Left lung (tissue), 10 donors: ENCODE results near the gene NIFK. TPM values are rescaled to one million over a fixed set of nuclear protein-coding genes. Genes with fewer than 3 reads are reported as not detected.
"Not testable (repeated sequence)": the region's sequence is repeated elsewhere in the genome, so short reads cannot be mapped to it uniquely, and the experiment has no call there.

Experiments used
- ATAC-seq: fragments of 200-7000 bp; cut with Tn5 transposase; one replicate; pipeline ENCODE4 v1.9.1; 2020; ENCODE audit warnings: moderate library complexity
- DNase-seq, 4 donors: peaks; one replicate each; pipeline ENCODE4 v3.0.0-alpha.2; 2013 to 2020
- H3K27ac ChIP-seq, 2 donors: fragments of 200-600 bp; sonication (generic) in 1 of 2; one replicate each; pipeline versions ENCODE4 v1.5.0 to v1.8.0; 2020 to 2021
- H3K27me3 ChIP-seq, 2 donors: fragments of 200-600 bp; sonication (generic) in 1 of 2; one replicate each; pipeline versions ENCODE4 v1.5.0 to v1.8.0; 2020 to 2021
- H3K36me3 ChIP-seq, 2 donors: fragments of 200-600 bp; sonication (generic) in 1 of 2; one replicate each; pipeline versions ENCODE4 v1.5.0 to v1.8.0; 2020 to 2021
- H3K4me1 ChIP-seq, 2 donors: fragments of 200-600 bp; one replicate each; pipeline ENCODE4 v1.8.0; 2021
- H3K4me3 ChIP-seq, 2 donors: fragments of 200-600 bp; sonication (generic) in 1 of 2; one replicate each; pipeline versions ENCODE4 v1.5.0 to v1.8.0; 2020 to 2021; ENCODE audit warnings: mild to moderate bottlenecking in 1 of 2
- H3K9me3 ChIP-seq, 2 donors: fragments of 200-600 bp; sonication (generic) in 1 of 2; one replicate each; pipeline versions ENCODE4 v1.5.0 to v1.8.0; 2020 to 2021
- intact Hi-C, 2 donors: fragments of 100-400 bp; cut with DNase I; formaldehyde crosslinking; loops; one replicate each; pipeline versions ENCODE4 v1.11.2 to v1.14.2; 2022
- polyA plus RNA-seq, 6 donors: library from polyadenylated mRNA; unstranded; fragments of 120-200 nt; gene quantifications; one replicate each; pipeline ENCODE4 v1.2.1, GENCODE V29; 2013; ENCODE audit not compliant: insufficient read length in 6 of 6
- total RNA-seq, 2 donors: library from RNA; stranded (reverse); fragmentation: NEBNext Ultra II Directional; extraction: Animal tissue kit (Norgen Biotek cat#: 25700); gene quantifications; one replicate each; pipeline ENCODE4 v1.2.1, GENCODE V29; 2021
- TF ChIP-seq, protein P1 (sequence below), 2 donors: fragments of 200-600 bp; sonication (generic) in 1 of 2; IDR thresholded peaks; one replicate each; pipeline versions ENCODE4 v1.5.0 to v1.8.0; 2021; ENCODE audit warnings: antibody characterized with exemption in 2 of 2
- donor health status: DM: no; HTN: yes; CAD: no.
- donor health status: DM: no; HTN: no; CAD: no.

NIFK gene
- total and polyA plus RNA-seq, 8 donors = 34.6 to 71.3 (median 60.4) TPM

DNA sequence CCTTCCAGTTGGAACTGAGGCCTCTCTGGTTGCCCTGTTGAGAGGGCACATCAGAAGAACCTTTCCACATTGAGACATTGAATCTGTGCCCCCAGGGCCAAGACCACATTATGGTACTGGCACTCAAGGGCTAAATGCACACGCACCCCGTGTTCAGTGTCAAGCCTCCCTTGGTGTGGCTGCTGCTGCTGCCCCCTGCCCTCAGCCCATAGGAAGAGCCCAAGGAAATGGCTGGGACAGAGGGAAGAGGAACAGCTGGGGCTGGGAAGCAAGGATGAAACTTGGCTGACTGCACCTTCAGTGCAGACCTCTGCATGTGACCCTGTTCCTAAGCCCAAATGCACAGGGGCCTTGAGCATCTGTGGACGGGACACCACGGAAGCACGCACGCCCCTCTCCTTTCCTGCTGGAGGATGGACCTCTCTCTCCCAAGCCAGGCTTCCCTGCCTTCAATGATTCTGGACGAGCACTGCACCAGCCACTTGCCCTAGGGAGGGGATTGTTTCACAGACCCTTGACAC is 40.2 kb downstream of the NIFK start:
- Histone ChIP-seq H3K9me3 (no peaks in the 10 kb centered on the region), H3K27me3 (no peaks in the 10 kb centered on the region), H3K4me1 (peaks cover 14 to 33% of the 10 kb centered on the region in 2 donors), H3K27ac (peak overlapping the region in 1 of 2 donors; percentile 66), H3K4me3 (no peak overlapping the region), H3K36me3 (no peaks in the 10 kb centered on the region)
- intact Hi-C loops = no loop called here
- ATAC-seq = no peak
- DNase-seq = no peak
- TF ChIP-seq, protein P1, sequence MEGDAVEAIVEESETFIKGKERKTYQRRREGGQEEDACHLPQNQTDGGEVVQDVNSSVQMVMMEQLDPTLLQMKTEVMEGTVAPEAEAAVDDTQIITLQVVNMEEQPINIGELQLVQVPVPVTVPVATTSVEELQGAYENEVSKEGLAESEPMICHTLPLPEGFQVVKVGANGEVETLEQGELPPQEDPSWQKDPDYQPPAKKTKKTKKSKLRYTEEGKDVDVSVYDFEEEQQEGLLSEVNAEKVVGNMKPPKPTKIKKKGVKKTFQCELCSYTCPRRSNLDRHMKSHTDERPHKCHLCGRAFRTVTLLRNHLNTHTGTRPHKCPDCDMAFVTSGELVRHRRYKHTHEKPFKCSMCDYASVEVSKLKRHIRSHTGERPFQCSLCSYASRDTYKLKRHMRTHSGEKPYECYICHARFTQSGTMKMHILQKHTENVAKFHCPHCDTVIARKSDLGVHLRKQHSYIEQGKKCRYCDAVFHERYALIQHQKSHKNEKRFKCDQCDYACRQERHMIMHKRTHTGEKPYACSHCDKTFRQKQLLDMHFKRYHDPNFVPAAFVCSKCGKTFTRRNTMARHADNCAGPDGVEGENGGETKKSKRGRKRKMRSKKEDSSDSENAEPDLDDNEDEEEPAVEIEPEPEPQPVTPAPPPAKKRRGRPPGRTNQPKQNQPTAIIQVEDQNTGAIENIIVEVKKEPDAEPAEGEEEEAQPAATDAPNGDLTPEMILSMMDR (IDR thresholded peaks at IDR 0.05) = no peak

DNA sequence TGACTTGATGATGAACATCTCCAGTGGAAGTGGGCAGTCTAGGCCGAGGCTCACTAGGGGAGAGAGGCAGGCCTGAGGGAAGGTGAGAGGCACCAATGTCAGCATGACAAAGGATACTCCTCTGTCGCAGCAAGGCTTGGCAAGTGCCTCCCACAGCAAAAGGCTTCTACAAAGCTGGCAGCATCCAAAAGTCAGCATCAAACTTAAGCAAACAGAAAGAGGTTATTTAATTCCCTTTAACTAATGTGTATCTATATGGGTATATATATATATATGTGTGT is 41.6 kb downstream of the NIFK start:
- Histone ChIP-seq H3K36me3 (no peaks in the 10 kb centered on the region), H3K27me3 (no peaks in the 10 kb centered on the region), H3K4me1 (peaks cover 13 to 23% of the 10 kb centered on the region in 2 donors), H3K9me3 (no peaks in the 10 kb centered on the region), H3K4me3 (no peak overlapping the region), H3K27ac (no peak overlapping the region)
- ATAC-seq (no peak), DNase-seq (no peak)
- intact Hi-C loops = no loop called here
- TF ChIP-seq, protein P1 (IDR thresholded peaks at IDR 0.05) = no peak

GRCh38 chr2:121694398-121695170 is 42.1 kb downstream of the NIFK start:
- Histone ChIP-seq H3K9me3 (no peaks in the 10 kb centered on the region), H3K36me3 (no peaks in the 10 kb centered on the region), H3K27ac (peak overlapping the region in 1 of 2 donors; percentile 20), H3K4me3 (no peak overlapping the region), H3K4me1 (peaks cover 8 to 17% of the 10 kb centered on the region in 2 donors), H3K27me3 (no peaks in the 10 kb centered on the region)
- TF ChIP-seq, protein P1 (IDR thresholded peaks at IDR 0.05) = no peak
- intact Hi-C loops = no loop called here
- no peak for DNase-seq
- peak; percentile 24 for ATAC-seq

- ATAC-seq, H3K9me3 ChIP-seq, intact Hi-C loops: not testable (repeated sequence)
These were observed 46.1 kb downstream of the NIFK start for GRCh38 chr2:121690572-121690971.

DNA sequence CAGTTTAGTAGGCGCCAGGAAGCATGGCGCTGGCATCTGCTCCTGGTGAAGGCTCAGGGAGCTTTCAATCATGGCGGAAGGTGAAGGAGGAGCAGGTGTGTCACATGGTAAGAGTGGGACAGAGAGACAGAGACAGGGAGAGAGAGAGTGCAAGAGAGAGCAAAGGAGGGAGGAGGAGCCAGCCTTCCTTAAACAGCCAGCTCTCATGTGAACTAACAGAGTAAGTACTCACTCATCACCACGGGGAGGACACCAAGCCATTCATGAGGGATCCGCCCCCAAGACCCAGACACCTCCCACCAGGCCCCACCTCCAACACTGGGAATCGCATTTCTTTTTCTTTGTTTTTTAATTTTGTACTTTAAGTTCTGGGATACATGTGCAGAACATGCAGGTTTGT is 46.6 kb downstream of the NIFK start:
- ATAC-seq (no peak), DNase-seq (no peak)
- intact Hi-C loops = no loop called here
- Histone ChIP-seq H3K4me3 (no peak overlapping the region), H3K4me1 (peaks cover 0 to 4% of the 10 kb centered on the region in 2 donors), H3K36me3 (no peaks in the 10 kb centered on the region), H3K27ac (no peak overlapping the region), H3K9me3 (no peaks in the 10 kb centered on the region), H3K27me3 (no peaks in the 10 kb centered on the region)
- TF ChIP-seq, protein P1 (IDR thresholded peaks at IDR 0.05) = no peak

More at GRCh38 chr2:121690572-121690971, 46.1 kb downstream of the NIFK start:
- not testable (repeated sequence) for H3K4me3 ChIP-seq, H3K27me3 ChIP-seq, H3K4me1 ChIP-seq, H3K27ac ChIP-seq, DNase-seq, H3K36me3 ChIP-seq
